OCI-M2 (cell line): ENCODE results near the gene RBM47.
"Not testable (repeated sequence)": the region's sequence is repeated elsewhere in the genome, so short reads cannot be mapped to it uniquely, and the experiment has no call there.

ENCODE experiments used
- DNase-seq: peaks from one replicate; lab custom pipeline; 2025; ENCODE audit not compliant: unreplicated experiment; lab: John Stamatoyannopoulos, UW

The RBM47 gene

GRCh38 chr4:40564815-40565483, 64.7 kb downstream of the RBM47 start:
- DNase-seq = no peak

- DNase-seq = no peak
Observed at GRCh38 chr4:40564004-40564403, 65.7 kb downstream of the RBM47 start.

GRCh38 chr4:40563401-40563800, 66.3 kb downstream of the RBM47 start:
- DNase-seq = no peak

GRCh38 chr4:40562681-40563080, 67.0 kb downstream of the RBM47 start:
- no peak for DNase-seq

GRCh38 chr4:40562208-40562607, 67.5 kb downstream of the RBM47 start:
- no peak for DNase-seq

GRCh38 chr4:40561543-40562177, 68.0 kb downstream of the RBM47 start:
- not testable (repeated sequence) for DNase-seq

- no peak for DNase-seq
Observed at GRCh38 chr4:40559585-40560465, 69.8 kb downstream of the RBM47 start.

GRCh38 chr4:40557736-40558135, 71.9 kb downstream of the RBM47 start:
- DNase-seq = no peak

GRCh38 chr4:40555176-40555900, 74.3 kb downstream of the RBM47 start:
- no peak for DNase-seq

GRCh38 chr4:40554641-40555040, 75.0 kb downstream of the RBM47 start:
- DNase-seq = not testable (repeated sequence)

- no peak for DNase-seq
Observed at GRCh38 chr4:40553995-40554394, 75.7 kb downstream of the RBM47 start.

GRCh38 chr4:40552536-40552935, 77.1 kb downstream of the RBM47 start:
- no peak for DNase-seq

- DNase-seq = not testable (repeated sequence)
Observed at GRCh38 chr4:40551568-40552136, 78.0 kb downstream of the RBM47 start.

- no peak for DNase-seq
Observed at GRCh38 chr4:40550948-40551462, 78.7 kb downstream of the RBM47 start.

GRCh38 chr4:40550196-40550595, 79.5 kb downstream of the RBM47 start:
- DNase-seq = no peak

GRCh38 chr4:40548256-40548655, 81.4 kb downstream of the RBM47 start:
- DNase-seq = no peak

GRCh38 chr4:40547789-40548132, 81.9 kb downstream of the RBM47 start:
- no peak for DNase-seq

GRCh38 chr4:40546969-40547788, 82.5 kb downstream of the RBM47 start:
- DNase-seq = no peak

- no peak for DNase-seq
Observed at GRCh38 chr4:40546506-40546905, 83.2 kb downstream of the RBM47 start.

- DNase-seq = not testable (repeated sequence)
Observed at GRCh38 chr4:40545487-40545886, 84.2 kb downstream of the RBM47 start.
